ENCODE data around the gene ADIPOQ. TPM values are rescaled to one million over a fixed set of nuclear protein-coding genes. Genes with fewer than 3 reads are reported as not detected.
"Not testable (repeated sequence)": the region's sequence is repeated elsewhere in the genome, so short reads cannot be mapped to it uniquely, and the experiment has no call there.

The ADIPOQ gene
- total RNA-seq, 1 donor from 2014 or later, result 0.05 TPM

DNA sequence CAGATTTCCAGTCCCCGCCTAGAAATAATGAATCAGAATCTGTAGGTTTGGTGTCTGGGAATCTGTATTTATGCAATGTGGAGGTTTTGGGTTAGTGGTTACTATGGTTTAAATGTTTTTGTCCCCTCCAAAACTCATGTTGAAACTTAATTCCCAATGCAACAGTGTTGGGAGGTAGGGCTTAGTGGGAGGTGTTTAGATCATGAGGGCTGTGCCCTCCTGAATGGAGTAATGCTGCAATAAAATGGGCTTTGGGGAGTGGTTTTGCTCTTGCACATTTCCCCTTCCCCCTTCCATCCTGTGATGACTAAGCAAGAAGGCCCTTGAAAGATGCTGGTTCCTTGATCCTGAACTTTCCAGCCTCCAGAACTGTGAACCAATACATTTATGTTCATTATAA lies 27.1 kb upstream of the ADIPOQ start:
- no peaks in the 10 kb centered on the region for H3K9me3 Mint-ChIP-seq (ENCODE audit: low read depth)
- H3K27ac Mint-ChIP-seq (ENCODE audit: unreplicated experiment), result no peak overlapping the region
- no peak for DNase-seq (ENCODE audit: low spot score)
- H3K4me1 Mint-ChIP-seq (ENCODE audit: low read depth), result peaks cover 9% of the 10 kb centered on the region
- H3K4me3 Mint-ChIP-seq (ENCODE audit: unreplicated experiment), result no peak overlapping the region
- no peaks in the 10 kb centered on the region for H3K36me3 Mint-ChIP-seq (ENCODE audit: low read depth)
- no peaks in the 10 kb centered on the region for H3K27me3 Mint-ChIP-seq (ENCODE audit: low read depth)
- TF ChIP-seq, protein P1, sequence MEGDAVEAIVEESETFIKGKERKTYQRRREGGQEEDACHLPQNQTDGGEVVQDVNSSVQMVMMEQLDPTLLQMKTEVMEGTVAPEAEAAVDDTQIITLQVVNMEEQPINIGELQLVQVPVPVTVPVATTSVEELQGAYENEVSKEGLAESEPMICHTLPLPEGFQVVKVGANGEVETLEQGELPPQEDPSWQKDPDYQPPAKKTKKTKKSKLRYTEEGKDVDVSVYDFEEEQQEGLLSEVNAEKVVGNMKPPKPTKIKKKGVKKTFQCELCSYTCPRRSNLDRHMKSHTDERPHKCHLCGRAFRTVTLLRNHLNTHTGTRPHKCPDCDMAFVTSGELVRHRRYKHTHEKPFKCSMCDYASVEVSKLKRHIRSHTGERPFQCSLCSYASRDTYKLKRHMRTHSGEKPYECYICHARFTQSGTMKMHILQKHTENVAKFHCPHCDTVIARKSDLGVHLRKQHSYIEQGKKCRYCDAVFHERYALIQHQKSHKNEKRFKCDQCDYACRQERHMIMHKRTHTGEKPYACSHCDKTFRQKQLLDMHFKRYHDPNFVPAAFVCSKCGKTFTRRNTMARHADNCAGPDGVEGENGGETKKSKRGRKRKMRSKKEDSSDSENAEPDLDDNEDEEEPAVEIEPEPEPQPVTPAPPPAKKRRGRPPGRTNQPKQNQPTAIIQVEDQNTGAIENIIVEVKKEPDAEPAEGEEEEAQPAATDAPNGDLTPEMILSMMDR (IDR thresholded peaks at IDR 0.05), result no peak

GRCh38 chr3:186818516-186818915 lies 24.0 kb upstream of the ADIPOQ start:
- TF ChIP-seq, protein P1 (IDR thresholded peaks at IDR 0.05), result no peak
- H3K27me3 Mint-ChIP-seq (ENCODE audit: low read depth), result no peaks in the 10 kb centered on the region
- H3K36me3 Mint-ChIP-seq (ENCODE audit: low read depth), result no peaks in the 10 kb centered on the region
- peaks cover 27% of the 10 kb centered on the region for H3K4me1 Mint-ChIP-seq (ENCODE audit: low read depth)
- no peak overlapping the region for H3K27ac Mint-ChIP-seq (ENCODE audit: unreplicated experiment)
- no peaks in the 10 kb centered on the region for H3K9me3 Mint-ChIP-seq (ENCODE audit: low read depth)
- no peak for DNase-seq (ENCODE audit: low spot score)
- no peak overlapping the region for H3K4me3 Mint-ChIP-seq (ENCODE audit: unreplicated experiment)

DNA sequence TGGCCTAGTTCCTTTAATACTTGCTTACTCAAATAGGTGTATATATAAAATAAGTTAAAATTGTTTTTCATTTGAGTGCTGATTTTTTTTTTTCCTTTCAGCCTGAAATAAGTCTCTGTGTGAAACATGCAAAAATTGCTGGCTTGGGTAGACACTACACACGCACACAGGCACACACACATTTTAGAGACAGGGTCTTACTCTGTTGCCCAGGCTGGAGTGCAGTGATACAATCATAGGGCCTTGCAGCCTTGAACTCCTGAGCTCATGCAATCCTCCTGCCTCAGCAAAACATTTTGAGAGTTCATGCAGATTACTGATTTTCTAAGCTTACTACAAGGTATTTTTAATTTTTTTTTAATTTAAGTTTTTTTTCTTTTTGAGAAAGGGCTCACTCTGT lies 23.6 kb upstream of the ADIPOQ start:
- Mint-ChIP-seq H3K9me3 (ENCODE audit: low read depth) (no peaks in the 10 kb centered on the region), H3K27me3 (ENCODE audit: low read depth) (no peaks in the 10 kb centered on the region), H3K36me3 (ENCODE audit: low read depth) (no peaks in the 10 kb centered on the region), H3K27ac (ENCODE audit: unreplicated experiment) (no peak overlapping the region), H3K4me1 (ENCODE audit: low read depth) (peaks cover 29% of the 10 kb centered on the region), H3K4me3 (ENCODE audit: unreplicated experiment) (no peak overlapping the region)
- DNase-seq (ENCODE audit: low spot score), result no peak
- TF ChIP-seq, protein P1 (IDR thresholded peaks at IDR 0.05), result no peak

DNA sequence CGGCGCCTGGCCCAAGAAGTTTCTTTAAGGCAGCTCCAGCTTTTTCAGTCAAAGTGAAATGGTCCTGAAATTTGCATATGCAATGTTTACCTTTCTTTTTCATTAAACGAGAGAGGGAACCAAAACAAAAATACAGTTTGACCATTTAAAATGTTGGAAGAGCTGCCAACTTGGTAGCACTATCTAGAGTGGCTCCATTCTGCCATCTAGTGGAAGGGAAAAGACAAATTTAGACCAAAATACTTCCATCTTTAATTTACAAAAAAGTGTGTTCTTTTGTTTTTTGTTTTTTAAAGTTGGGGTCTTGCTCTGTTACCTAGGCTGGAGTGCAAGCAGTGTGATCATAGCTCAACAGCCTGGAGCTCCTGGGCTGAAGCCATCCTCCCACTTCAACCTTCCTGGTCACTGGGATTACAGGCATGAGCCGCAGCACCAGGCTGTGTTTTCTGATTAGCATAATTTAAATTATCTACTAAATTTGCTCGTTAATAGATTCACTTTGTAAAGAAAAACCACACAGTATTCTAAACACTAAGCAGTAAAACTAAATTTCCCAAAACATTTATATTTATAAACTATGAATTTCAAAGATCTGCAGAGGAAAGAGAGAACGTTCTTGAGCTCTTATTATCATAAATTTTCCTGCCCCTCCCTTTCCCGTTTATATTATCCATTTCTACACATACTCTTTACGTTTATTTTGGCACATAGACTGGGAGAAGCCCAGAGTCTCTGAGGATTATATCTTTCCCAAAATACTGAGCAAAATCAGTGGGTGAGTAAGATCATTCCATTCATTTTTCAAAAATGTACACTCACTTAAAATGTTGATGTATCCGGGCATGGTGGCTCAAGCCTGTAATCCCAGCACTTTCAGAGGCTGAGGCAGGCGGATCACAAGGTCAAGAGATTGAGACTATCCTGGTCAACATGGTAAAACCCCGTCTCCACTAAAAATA lies 20.8 kb upstream of the ADIPOQ start:
- TF ChIP-seq, protein P1 (IDR thresholded peaks at IDR 0.05), result peak; percentile 90

GRCh38 chr3:186822388-186822759 lies 20.1 kb upstream of the ADIPOQ start:
- peak overlapping the region; percentile 67 for H3K4me3 Mint-ChIP-seq (ENCODE audit: unreplicated experiment)
- peak overlapping the region; percentile 95 for H3K27ac Mint-ChIP-seq (ENCODE audit: unreplicated experiment)
- peaks cover 47% of the 10 kb centered on the region for H3K4me1 Mint-ChIP-seq (ENCODE audit: low read depth)
- not testable (repeated sequence) for H3K9me3 Mint-ChIP-seq (ENCODE audit: low read depth); H3K36me3 Mint-ChIP-seq (ENCODE audit: low read depth); DNase-seq (ENCODE audit: low spot score); H3K27me3 Mint-ChIP-seq (ENCODE audit: low read depth)

More for the DNA sequence above, 20.8 kb upstream of the ADIPOQ start:
- H3K4me1 Mint-ChIP-seq (ENCODE audit: low read depth), result peaks cover 44% of the 10 kb centered on the region
- peak overlapping the region; percentile 67 for H3K4me3 Mint-ChIP-seq (ENCODE audit: unreplicated experiment)
- no peaks in the 10 kb centered on the region for H3K9me3 Mint-ChIP-seq (ENCODE audit: low read depth)
- no peaks in the 10 kb centered on the region for H3K36me3 Mint-ChIP-seq (ENCODE audit: low read depth)
- H3K27me3 Mint-ChIP-seq (ENCODE audit: low read depth), result no peaks in the 10 kb centered on the region
- H3K27ac Mint-ChIP-seq (ENCODE audit: unreplicated experiment), result peak overlapping the region; percentile 95
- no peak for DNase-seq (ENCODE audit: low spot score)
